A673 (cell line): ENCODE data around the gene SPEG.

Source experiments
- CTCF ChIP-seq: fragments of 300-800, 200-600 bp; sonication (generic); conservative IDR thresholded peaks from 2 replicates; pipeline ENCODE4 v1.5.1; 2017; ENCODE audit warnings: low read depth, mild to moderate bottlenecking, antibody characterized with exemption, low read length, moderate library complexity, mixed read lengths
- EZH2 ChIP-seq: fragments of 200-600 bp; sonication (generic); IDR thresholded peaks from 2 replicates; pipeline ENCODE4 v1.6.1; 2017; ENCODE audit warnings: borderline replicate concordance, low read depth, mild to moderate bottlenecking, mixed read lengths, antibody characterized with exemption, low read length; ENCODE audit not compliant: poor library complexity, severe bottlenecking

GRCh38 chr2:219455581-219455980, 20.9 kb downstream of the SPEG start:
- TF ChIP-seq CTCF (no peak), EZH2 (no peak)
